ENCODE measurements around the gene MYLK2.
"Not testable (repeated sequence)": the region's sequence is repeated elsewhere in the genome, so short reads cannot be mapped to it uniquely, and the experiment has no call there.

The MYLK2 gene

GRCh38 chr20:31815408-31816188 lies 3.6 kb upstream of the MYLK2 start:
- H3K4me3 ChIP-seq (ENCODE audit: low read depth, low read length) = no peak overlapping the region

DNA sequence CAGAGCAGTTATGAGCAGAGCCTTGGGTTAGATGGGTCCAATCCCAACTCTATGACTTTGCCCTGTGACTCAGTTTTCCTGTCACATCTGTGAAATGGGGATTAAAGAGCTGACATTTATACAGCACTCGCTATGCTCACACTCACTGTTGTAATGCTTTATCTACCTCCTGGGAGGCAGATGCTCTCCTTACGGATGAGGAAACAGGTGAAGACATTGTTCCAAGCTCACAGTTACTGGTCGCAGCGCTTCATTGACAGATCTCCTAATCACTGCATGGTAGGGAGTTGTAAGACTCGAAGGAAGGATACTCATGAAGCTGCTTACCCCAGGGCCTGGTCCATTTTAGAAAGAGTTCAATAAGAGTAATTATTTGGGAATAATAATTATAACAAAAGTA lies 2.9 kb upstream of the MYLK2 start:
- H3K4me3 ChIP-seq (ENCODE audit: low read depth, low read length) = no peak overlapping the region

GRCh38 chr20:31817461-31817860 lies 1.7 kb upstream of the MYLK2 start:
- H3K4me3 ChIP-seq (ENCODE audit: low read depth, low read length) = no peak overlapping the region

DNA sequence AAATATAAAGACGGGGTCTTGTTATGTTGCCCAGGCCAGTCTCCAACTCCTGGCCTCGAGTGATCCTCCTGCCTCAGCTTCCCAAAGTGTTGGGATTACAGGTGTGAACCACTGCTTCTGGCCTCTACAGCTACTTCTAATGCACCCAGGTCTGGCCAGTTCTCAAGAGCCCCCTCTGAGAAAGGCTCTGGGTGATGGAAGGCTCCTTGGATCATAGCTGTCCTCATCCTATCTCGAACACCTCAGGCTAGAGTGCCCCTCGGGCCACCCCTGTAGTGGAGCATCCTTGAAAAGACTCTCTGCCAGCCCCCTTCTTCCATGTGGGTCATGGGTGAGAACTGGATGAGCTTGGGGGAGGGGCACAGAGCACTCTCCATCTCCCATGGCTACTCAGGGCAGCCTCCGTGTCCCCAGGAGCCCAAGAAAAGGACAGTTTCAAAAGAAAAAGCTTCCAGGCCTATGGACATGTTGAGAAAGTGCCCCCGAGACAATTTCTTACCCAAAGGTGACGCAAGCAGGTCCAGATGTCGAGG lies 714 bp upstream of the MYLK2 start:
- H3K4me3 ChIP-seq (ENCODE audit: low read depth, low read length) = no peak overlapping the region

GRCh38 chr20:31820228-31820627 lies 1.1 kb downstream of the MYLK2 start:
- H3K4me3 ChIP-seq (ENCODE audit: low read depth, low read length) = no peak overlapping the region

- no peak overlapping the region for H3K4me3 ChIP-seq (ENCODE audit: low read depth, low read length)
These were observed 2.3 kb downstream of the MYLK2 start for GRCh38 chr20:31821427-31821826.

GRCh38 chr20:31822421-31823330 lies 3.5 kb downstream of the MYLK2 start:
- H3K4me3 ChIP-seq (ENCODE audit: low read depth, low read length) = no peak overlapping the region

DNA sequence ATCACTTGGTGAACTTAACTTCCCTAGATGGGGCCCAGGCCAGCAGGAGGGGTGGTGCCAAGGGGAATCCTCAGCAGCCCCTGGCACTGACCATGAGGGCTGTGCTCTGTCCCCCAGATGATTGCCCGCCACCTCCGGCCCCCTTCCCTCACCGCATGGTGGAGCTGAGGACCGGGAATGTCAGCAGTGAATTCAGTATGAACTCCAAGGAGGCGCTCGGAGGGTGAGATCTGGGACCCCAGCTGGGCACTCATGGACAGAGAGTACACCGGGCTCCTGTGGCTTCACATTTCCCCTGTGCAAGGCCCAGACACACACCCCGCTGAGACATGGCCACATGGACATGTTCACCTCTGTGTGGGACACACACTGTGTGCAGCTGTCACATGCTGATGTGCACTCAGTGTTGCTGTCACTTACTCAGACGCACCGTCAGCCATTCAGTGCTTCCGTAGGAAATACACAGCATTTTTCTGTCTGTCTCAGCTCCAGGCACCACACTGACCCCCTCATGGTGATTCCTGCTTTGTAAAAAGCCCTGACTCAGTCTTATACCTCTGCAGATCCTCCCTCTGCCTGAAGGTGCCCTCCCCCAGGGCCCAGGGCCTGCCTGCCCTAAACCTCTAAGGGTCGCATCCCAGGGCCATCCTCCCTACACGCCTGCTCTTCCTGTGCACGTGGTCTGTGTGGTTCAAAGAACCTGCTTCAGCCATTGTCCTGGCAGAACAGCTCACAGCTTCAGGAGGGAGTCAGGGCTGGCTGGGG lies 4.4 kb downstream of the MYLK2 start:
- no peak overlapping the region for H3K4me3 ChIP-seq (ENCODE audit: low read depth, low read length)

DNA sequence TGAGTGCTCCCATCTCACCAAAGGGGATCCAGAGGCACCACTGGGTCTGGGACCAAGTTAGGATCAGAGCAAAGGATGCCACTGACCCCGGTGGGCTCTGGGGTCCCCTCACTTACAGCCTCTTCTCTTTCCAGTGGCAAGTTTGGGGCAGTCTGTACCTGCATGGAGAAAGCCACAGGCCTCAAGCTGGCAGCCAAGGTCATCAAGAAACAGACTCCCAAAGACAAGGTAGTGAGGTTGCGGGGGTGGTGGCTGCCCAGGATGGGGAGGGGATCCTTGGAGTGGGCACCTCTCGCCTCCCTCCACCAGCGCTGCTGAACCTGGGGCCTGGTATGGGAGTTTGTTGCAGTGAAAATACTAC lies 4.9 kb downstream of the MYLK2 start:
- no peak overlapping the region for H3K4me3 ChIP-seq (ENCODE audit: low read depth, low read length)

GRCh38 chr20:31824554-31825313 lies 5.6 kb downstream of the MYLK2 start:
- H3K4me3 ChIP-seq (ENCODE audit: low read depth, low read length) = no peak overlapping the region

DNA sequence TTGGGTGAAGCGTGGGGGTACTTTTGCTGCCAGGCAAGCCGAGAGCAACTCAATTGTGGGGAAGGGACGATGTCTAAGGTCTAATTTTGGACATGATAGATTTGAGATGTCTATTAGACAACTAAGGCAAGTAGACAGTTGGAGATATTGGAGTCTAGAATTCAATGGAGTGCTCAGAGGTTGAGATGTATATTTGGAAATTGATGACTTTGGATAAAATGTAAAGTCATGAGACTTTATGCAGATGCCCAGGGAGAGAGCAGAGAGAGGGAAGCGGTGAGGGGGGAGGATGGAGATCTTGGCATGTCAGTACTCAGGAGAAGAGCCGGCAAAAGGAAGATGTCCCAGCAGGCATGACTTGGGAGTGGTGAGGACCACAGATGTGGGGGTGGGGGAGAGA lies 6.9 kb downstream of the MYLK2 start:
- no peak overlapping the region for H3K4me3 ChIP-seq (ENCODE audit: low read depth, low read length)

DNA sequence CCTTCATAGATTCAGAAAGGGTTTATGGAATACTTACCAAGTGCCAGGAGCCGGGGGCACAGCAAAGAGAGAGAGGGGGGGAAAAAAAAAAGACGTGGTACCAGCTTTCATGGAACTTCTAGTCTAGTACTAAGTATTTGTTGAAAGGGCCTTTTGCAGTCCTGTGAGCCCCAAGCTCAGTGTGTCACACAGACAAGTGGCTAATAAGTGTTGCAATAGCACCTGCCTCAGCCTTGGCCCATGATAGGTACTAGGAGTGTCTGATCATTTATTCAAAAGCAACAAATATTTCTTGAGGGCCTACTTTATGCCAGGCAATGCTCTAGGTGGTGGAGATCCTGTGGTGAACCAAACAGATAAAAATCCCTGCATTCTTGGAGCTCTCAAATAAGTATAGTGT lies 7.9 kb downstream of the MYLK2 start:
- no peak overlapping the region for H3K4me3 ChIP-seq (ENCODE audit: low read depth, low read length)

DNA sequence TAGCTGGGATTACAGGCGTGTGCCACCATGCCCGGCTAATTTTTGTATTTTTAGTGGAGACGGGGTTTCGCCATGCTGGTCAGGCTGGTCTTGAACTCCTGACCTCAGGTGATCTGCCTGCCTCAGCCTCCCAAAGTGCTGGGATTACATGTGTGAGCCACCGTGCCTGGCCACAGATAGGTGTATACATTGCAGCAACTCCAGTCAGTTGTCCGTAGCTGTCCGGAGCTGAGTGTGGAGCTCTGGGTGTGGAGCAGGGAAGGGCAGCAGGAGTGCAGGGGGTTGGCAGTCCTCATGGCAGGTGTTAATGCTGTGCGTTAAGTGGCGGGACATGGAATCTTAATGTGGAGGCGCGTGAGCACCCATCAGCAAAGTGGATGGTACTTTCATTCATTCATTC lies 8.9 kb downstream of the MYLK2 start:
- not testable (repeated sequence) for H3K4me3 ChIP-seq (ENCODE audit: low read depth, low read length)

DNA sequence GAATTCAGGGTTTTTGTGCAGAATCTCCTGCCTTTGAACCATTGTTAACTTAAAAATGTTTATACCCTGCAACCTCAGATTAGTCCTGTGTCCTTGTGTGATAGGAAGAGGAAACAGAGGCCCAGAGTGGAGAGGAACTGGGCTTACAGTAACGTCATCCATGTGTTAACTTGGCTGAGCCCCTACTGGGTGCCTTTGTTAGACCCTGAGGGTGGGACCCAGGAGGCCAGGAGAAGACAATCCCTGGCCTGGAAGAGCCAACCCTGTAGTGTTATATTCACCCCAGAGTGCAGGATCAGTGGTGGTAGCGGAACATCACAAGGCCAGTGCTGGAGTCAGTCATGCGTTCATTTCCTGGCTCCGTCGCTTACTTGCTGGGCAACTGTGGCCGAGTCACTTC lies 10.6 kb downstream of the MYLK2 start:
- no peak overlapping the region for H3K4me3 ChIP-seq (ENCODE audit: low read depth, low read length)

DNA sequence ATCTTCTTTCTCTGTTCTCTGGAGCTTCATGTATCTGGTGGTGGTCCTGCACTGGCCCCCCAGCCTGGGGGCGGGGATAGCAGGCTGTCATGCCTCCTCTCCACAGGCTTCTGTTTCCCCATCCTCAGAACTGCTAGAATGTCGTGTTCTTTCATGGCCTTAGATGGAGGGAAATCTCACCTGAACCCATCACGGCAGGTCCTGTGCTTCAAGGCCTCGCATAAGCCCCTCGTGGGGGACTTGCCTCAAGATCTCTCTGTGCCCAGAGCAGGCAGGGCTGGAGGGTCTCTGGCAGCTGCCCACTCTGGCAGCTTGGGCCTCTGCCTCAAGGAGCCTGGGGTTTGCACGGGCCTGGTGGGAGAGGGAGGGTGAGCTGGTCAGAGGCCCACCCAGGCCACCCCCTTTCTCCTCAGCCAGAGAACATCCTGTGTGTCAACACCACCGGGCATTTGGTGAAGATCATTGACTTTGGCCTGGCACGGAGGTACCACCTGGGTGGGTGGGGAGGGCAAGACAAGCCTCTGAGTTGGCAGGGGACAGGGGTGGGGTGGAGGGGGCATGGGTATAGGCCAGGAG lies 11.3 kb downstream of the MYLK2 start:
- no peak overlapping the region for H3K4me3 ChIP-seq (ENCODE audit: low read depth, low read length)

DNA sequence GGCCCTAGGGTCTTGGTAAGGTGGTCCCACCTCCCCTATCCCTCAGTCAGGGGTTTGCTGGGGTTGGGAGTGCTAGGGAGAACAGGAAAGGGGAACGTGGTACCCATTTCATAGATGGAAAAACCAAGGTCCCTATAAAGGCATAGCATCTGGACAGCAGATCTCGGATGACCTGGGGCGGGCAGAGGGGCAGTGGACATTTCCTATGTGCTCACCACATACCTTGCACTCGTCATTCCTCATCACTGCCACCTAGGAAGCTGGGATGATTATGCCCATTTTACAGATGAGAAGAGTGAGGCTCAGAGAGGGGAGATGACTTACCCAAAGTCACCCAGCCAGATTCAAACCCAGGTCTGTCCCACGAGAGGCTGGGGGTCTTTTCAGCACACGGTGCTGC lies 12.1 kb downstream of the MYLK2 start:
- H3K4me3 ChIP-seq (ENCODE audit: low read depth, low read length) = no peak overlapping the region

DNA sequence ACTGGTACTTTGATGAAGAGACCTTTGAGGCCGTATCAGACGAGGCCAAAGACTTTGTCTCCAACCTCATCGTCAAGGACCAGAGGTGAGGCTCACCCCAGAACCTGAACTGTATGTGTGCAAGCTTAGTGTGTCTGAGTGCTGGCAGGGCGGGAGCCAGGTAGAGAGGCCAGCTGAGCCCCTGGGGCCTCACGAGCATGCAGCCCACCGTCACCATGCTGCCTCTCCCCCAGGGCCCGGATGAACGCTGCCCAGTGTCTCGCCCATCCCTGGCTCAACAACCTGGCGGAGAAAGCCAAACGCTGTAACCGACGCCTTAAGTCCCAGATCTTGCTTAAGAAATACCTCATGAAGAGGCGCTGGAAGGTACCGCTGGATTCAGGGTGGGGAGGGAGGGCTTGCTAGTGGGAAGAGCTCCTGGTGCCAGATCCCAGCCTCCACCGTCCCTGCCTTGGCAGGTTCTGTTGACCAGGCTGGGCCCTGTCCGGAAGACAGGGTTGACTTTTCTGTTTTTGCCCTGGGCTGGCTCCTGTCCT lies 12.7 kb downstream of the MYLK2 start:
- H3K4me3 ChIP-seq (ENCODE audit: low read depth, low read length) = no peak overlapping the region

DNA sequence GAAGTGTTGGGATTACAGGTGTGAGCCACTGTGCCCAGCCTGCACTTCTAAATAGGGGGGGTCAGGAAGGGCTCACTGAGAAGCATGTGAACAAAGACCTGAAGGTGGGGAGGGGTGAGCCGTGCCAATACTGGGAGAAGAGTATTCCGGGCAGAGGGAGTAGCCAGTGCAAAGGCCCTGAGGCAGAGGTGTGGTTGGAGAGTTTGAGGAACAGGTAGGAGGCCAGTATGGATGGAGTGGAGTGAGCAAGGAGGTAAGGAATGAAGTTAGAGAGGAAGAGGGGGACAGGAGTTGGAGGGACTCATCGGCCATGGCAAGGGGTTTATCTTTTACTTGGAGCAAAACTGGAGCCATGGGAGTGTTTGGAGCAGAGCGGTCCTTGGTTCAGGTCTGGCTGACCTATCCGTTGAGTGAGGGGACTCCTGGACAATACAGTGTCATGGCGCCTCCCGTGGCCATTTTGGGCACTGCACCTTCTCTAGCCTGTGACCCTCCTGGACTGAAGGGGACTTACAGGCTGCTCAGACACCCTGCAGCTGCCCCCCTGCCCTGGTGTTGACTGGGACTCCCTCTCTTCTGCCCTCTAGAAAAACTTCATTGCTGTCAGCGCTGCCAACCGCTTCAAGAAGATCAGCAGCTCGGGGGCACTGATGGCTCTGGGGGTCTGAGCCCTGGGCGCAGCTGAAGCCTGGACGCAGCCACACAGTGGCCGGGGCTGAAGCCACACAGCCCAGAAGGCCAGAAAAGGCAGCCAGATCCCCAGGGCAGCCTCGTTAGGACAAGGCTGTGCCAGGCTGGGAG lies 14.2 kb downstream of the MYLK2 start:
- H3K4me3 ChIP-seq (ENCODE audit: low read depth, low read length) = no peak overlapping the region

GRCh38 chr20:31833931-31834521 lies 14.9 kb downstream of the MYLK2 start:
- H3K4me3 ChIP-seq (ENCODE audit: low read depth, low read length) = no peak overlapping the region

All from iPS-11a (cell line).